Suprapubic skin (tissue), 4 donors: ENCODE data around the gene VAV2. TPM values are rescaled to one million over a fixed set of nuclear protein-coding genes. Genes with fewer than 3 reads are reported as not detected.

Source experiments
- DNase-seq, 2 donors: peaks; one replicate each; pipeline ENCODE4 v3.0.0-alpha.2; 2019; ENCODE audit warnings: low spot score in 2 of 2
- H3K27ac ChIP-seq: fragments of 200-600 bp; sonication (generic); one replicate; pipeline ENCODE4 v1.5.1; 2019
- H3K27me3 ChIP-seq: fragments of 200-600 bp; sonication (generic); one replicate; pipeline ENCODE4 v1.5.1; 2019
- H3K36me3 ChIP-seq: fragments of 200-600 bp; sonication (generic); one replicate; pipeline ENCODE4 v1.5.1; 2019
- H3K4me1 ChIP-seq: fragments of 200-600 bp; sonication (generic); one replicate; pipeline ENCODE4 v1.5.1; 2019
- H3K4me3 ChIP-seq: fragments of 200-600 bp; sonication (generic); one replicate; pipeline ENCODE4 v1.5.1; 2019; ENCODE audit warnings: mild to moderate bottlenecking
- H3K9me3 ChIP-seq: fragments of 200-600 bp; sonication (generic); one replicate; pipeline ENCODE4 v1.5.1; 2019
- CTCF ChIP-seq, 2 donors: fragments of 200-600 bp in 1 of 2; fragments of 450-650 bp in 1 of 2; sonication (generic) in 1 of 2; IDR thresholded peaks; one replicate each; pipeline ENCODE4 v1.5.1; 2016 to 2019; ENCODE audit warnings: antibody characterized with exemption in 2 of 2, mild to moderate bottlenecking in 1 of 2, moderate library complexity in 1 of 2
- EP300 ChIP-seq: sonication (generic); formaldehyde crosslinking; IDR thresholded peaks from one replicate; pipeline ENCODE4 v1.6.1; 2017; ENCODE audit warnings: antibody characterized with exemption
- POLR2A ChIP-seq, 2 donors: fragments of 450-650 bp; IDR thresholded peaks; one replicate each; pipeline ENCODE4 v1.6.1; 2017; ENCODE audit warnings: antibody characterized with exemption in 2 of 2, mild to moderate bottlenecking in 2 of 2, moderate library complexity in 2 of 2
- POLR2AphosphoS5 ChIP-seq, 3 donors: sonication (generic); formaldehyde crosslinking; IDR thresholded peaks; one replicate each; pipeline ENCODE4 v1.6.1; 2017; ENCODE audit warnings: antibody characterized with exemption in 3 of 3
- WGBS: methylation state at CpG from one replicate; pipeline ENCODE4 v1.1.5; 2018; 5-methylcytosine and 5-hydroxymethylcytosine counted together
- total RNA-seq, 4 donors: library from RNA; depleted of rRNA; stranded (reverse); fragments of >200 nt; gene quantifications; one replicate each; pipeline ENCODE4 v1.1.0, GENCODE V29; 2016

VAV2 gene
- total RNA-seq, 4 donors from 2014 or later, result 5.2 to 10.3 (median 6.4) TPM

- no peak for DNase-seq
- 93% methylated on average over 7 of the region's 18 CpGs for WGBS
- no peaks in the 10 kb centered on the region for H3K36me3 ChIP-seq
- no peaks in the 10 kb centered on the region for H3K9me3 ChIP-seq
- no peak for TF ChIP-seq EP300
- no peak for TF ChIP-seq POLR2A (IDR thresholded peaks at IDR 0.05)
- no peak for TF ChIP-seq CTCF (IDR thresholded peaks at IDR 0.05)
- TF ChIP-seq POLR2AphosphoS5 (IDR thresholded peaks at IDR 0.05), result no peak
- H3K27me3 ChIP-seq, result no peaks in the 10 kb centered on the region
- H3K27ac ChIP-seq, result no peak overlapping the region
- peaks cover 33% of the 10 kb centered on the region for H3K4me1 ChIP-seq
- H3K4me3 ChIP-seq, result no peak overlapping the region
Observed at GRCh38 chr9:133961226-133962165, 30.6 kb downstream of the VAV2 start.

- no peak for DNase-seq
- H3K27ac ChIP-seq, result no peak overlapping the region
- no peaks in the 10 kb centered on the region for H3K27me3 ChIP-seq
- no peak overlapping the region for H3K4me3 ChIP-seq
- 68% methylated on average over 18 of the region's 21 CpGs for WGBS
- TF ChIP-seq POLR2AphosphoS5 (IDR thresholded peaks at IDR 0.05) (no peak), EP300 (no peak), POLR2A (IDR thresholded peaks at IDR 0.05) (no peak), CTCF (IDR thresholded peaks at IDR 0.05) (no peak)
- H3K9me3 ChIP-seq, result no peaks in the 10 kb centered on the region
- H3K4me1 ChIP-seq, result peaks cover 42% of the 10 kb centered on the region
- H3K36me3 ChIP-seq, result no peaks in the 10 kb centered on the region
Observed at GRCh38 chr9:133960568-133961129, 31.5 kb downstream of the VAV2 start.

- peaks cover 43% of the 10 kb centered on the region for H3K4me1 ChIP-seq
Observed at GRCh38 chr9:133959966-133960567, 32.1 kb downstream of the VAV2 start.

GRCh38 chr9:133959171-133959570 is 33.0 kb downstream of the VAV2 start:
- no peak for DNase-seq
- peaks cover 46% of the 10 kb centered on the region for H3K4me1 ChIP-seq
- WGBS, result 97% methylated on average over 8 of the region's 9 CpGs

More at GRCh38 chr9:133959966-133960567, 32.1 kb downstream of the VAV2 start:
- Histone ChIP-seq H3K9me3 (no peaks in the 10 kb centered on the region), H3K27me3 (no peaks in the 10 kb centered on the region), H3K4me3 (no peak overlapping the region), H3K27ac (no peak overlapping the region), H3K36me3 (no peaks in the 10 kb centered on the region)
- TF ChIP-seq CTCF (IDR thresholded peaks at IDR 0.05) (no peak), POLR2A (IDR thresholded peaks at IDR 0.05) (no peak), POLR2AphosphoS5 (IDR thresholded peaks at IDR 0.05) (no peak), EP300 (no peak)
- 79% methylated on average over 10 of the region's 19 CpGs for WGBS
- DNase-seq, result no peak

More at GRCh38 chr9:133959171-133959570, 33.0 kb downstream of the VAV2 start:
- Histone ChIP-seq H3K9me3 (no peaks in the 10 kb centered on the region), H3K4me3 (no peak overlapping the region), H3K27me3 (no peaks in the 10 kb centered on the region), H3K36me3 (no peaks in the 10 kb centered on the region), H3K27ac (no peak overlapping the region)
- TF ChIP-seq CTCF (IDR thresholded peaks at IDR 0.05) (no peak), POLR2AphosphoS5 (IDR thresholded peaks at IDR 0.05) (no peak), POLR2A (IDR thresholded peaks at IDR 0.05) (no peak), EP300 (no peak)
